ENCODE data around the gene EIF4A3.
"Not testable (repeated sequence)": the region's sequence is repeated elsewhere in the genome, so short reads cannot be mapped to it uniquely, and the experiment has no call there.

The EIF4A3 gene

DNA sequence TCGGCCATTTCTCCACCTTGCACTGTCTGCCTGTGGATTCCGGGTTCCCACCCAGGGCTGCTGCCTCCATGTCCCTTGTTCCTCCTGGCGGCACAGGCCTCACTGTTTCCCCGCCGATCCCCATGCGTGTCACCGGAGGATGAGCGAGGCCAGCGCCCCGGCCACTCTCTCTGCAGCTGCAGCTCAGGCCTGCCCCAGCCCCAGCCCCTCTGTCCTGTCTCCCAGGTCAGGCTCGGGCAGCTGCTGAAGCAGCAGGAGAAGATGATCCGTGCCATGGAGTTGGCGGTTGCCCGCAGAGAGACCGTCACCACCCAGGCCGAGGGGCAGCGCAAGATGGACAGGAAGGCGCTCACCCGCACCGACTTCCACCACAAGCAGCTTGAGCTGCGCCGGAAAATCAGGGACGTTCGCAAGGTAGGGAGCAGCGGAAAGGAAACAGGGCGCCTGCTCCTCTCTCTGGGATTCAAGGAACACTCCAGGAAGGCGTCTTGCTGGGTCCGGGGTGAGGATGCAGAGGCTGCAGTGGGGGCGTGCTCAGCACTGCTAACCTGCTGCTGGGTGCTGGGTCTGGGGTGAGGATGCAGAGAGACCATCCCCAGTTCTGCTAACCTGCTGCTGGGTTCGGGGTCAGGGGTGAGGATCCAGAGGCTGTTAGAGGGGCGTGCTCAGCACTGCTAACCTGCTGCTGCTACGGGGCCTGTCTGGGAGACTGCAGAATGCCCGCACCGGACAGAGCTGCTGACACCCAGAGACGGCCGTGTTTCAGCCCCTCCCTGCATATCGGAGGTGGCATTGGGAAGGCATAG, 51.7 kb downstream of the EIF4A3 start:
- peaks cover 3% of the 10 kb centered on the region for H3K27me3 ChIP-seq (ENCODE audit: control insufficient read depth, insufficient read depth, low read length)
- H3K4me3 ChIP-seq (ENCODE audit: low read depth, low read length): no peak overlapping the region
- H3K9me3 ChIP-seq (ENCODE audit: control insufficient read depth, insufficient read depth, low read length): no peaks in the 10 kb centered on the region
- H3K9ac ChIP-seq (ENCODE audit: low read depth, low read length): no peak overlapping the region
- H3K4me1 ChIP-seq (ENCODE audit: control insufficient read depth, insufficient read depth, low read length): no peaks in the 10 kb centered on the region
- no peaks in the 10 kb centered on the region for H3K36me3 ChIP-seq (ENCODE audit: control insufficient read depth, insufficient read depth, low read length)

DNA sequence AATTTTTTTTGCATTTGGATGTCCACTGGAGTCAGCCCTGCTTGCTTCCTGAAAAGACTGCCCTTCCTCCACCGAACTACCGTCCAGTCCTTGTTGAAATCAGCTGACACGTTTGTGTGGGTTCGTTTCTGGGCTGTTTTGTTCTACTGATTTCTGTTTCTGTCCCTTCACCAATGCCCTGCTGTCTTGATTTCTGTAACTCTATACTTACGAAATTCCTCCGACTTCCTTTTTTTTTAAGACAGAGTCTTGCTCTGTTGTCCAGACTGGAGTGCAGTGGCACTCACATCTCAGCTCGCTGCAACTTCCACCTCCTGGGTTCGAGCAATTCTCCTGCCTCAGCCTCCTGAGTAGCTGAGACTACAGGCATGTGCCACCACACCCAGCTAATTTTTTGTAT, 54.0 kb downstream of the EIF4A3 start:
- H3K36me3 ChIP-seq (ENCODE audit: control insufficient read depth, insufficient read depth, low read length): no peaks in the 10 kb centered on the region
- no peak overlapping the region for H3K9ac ChIP-seq (ENCODE audit: low read depth, low read length)
- no peaks in the 10 kb centered on the region for H3K27me3 ChIP-seq (ENCODE audit: control insufficient read depth, insufficient read depth, low read length)
- H3K4me3 ChIP-seq (ENCODE audit: low read depth, low read length): no peak overlapping the region
- no peaks in the 10 kb centered on the region for H3K4me1 ChIP-seq (ENCODE audit: control insufficient read depth, insufficient read depth, low read length)
- H3K9me3 ChIP-seq (ENCODE audit: control insufficient read depth, insufficient read depth, low read length): no peaks in the 10 kb centered on the region

DNA sequence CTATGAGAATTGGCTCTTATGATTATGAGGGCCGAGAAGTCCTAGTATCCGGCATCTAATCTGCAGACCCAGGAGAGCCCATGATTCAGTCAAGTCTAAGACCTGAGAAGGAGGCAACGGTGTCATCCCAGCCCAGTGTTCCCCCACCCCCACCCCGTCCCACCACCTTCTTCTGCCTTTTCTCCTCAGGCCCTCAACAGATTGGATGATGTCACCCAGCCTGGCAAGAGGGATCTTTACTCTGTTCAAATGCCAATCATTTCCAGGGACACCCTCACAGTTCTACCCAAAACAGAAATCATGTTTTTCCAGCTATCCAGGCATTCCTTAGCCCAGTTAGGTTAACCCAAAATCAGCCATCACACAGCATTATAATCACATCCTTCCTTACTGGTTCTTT, 55.6 kb downstream of the EIF4A3 start:
- Histone ChIP-seq H3K9ac (ENCODE audit: low read depth, low read length) (no peak overlapping the region), H3K4me3 (ENCODE audit: low read depth, low read length) (no peak overlapping the region), H3K9me3 (ENCODE audit: control insufficient read depth, insufficient read depth, low read length) (no peaks in the 10 kb centered on the region), H3K27me3 (ENCODE audit: control insufficient read depth, insufficient read depth, low read length) (no peaks in the 10 kb centered on the region), H3K4me1 (ENCODE audit: control insufficient read depth, insufficient read depth, low read length) (no peaks in the 10 kb centered on the region), H3K36me3 (ENCODE audit: control insufficient read depth, insufficient read depth, low read length) (no peaks in the 10 kb centered on the region)

DNA sequence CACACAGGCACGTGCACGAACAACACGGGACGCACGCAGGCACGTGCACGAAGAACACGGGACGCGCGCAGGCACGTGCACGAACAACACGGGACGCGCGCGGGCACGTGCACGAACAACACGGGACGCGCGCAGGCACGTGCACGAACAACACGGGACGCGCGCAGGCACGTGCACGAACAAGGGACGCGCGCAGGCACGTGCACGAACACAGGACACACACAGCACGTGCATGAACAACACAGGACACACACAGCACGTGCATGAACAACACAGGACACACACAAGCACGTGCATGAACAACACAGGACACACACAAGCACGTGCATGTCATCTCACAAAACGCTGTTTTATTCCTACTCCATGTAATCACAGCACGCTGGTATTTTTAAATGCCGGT, 56.8 kb downstream of the EIF4A3 start:
- not testable (repeated sequence) for H3K27me3 ChIP-seq (ENCODE audit: control insufficient read depth, insufficient read depth, low read length); H3K9ac ChIP-seq (ENCODE audit: low read depth, low read length); H3K4me1 ChIP-seq (ENCODE audit: control insufficient read depth, insufficient read depth, low read length); H3K9me3 ChIP-seq (ENCODE audit: control insufficient read depth, insufficient read depth, low read length); H3K36me3 ChIP-seq (ENCODE audit: control insufficient read depth, insufficient read depth, low read length); H3K4me3 ChIP-seq (ENCODE audit: low read depth, low read length)

DNA sequence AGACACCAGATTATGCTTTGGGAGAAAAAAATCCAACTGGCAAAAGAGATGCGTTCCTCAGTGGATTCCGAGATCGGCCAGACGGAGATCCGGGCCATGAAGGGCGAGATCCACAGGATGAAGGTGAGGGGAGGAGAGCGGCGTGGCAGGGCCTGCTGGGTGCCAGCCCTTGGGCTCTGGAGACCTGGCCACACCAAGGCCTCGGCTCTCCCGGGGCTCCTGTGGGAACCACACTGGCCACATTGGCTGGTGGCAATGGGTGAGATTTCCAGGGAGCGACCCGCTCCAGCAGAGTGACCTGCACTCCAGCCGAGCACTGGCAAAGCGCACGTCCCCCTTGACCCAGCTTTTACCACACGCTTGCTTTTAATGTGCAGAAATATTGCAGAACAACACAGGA, 57.2 kb downstream of the EIF4A3 start:
- Histone ChIP-seq H3K9me3 (ENCODE audit: control insufficient read depth, insufficient read depth, low read length) (no peaks in the 10 kb centered on the region), H3K36me3 (ENCODE audit: control insufficient read depth, insufficient read depth, low read length) (no peaks in the 10 kb centered on the region), H3K27me3 (ENCODE audit: control insufficient read depth, insufficient read depth, low read length) (no peaks in the 10 kb centered on the region), H3K4me3 (ENCODE audit: low read depth, low read length) (no peak overlapping the region), H3K9ac (ENCODE audit: low read depth, low read length) (no peak overlapping the region), H3K4me1 (ENCODE audit: control insufficient read depth, insufficient read depth, low read length) (no peaks in the 10 kb centered on the region)

DNA sequence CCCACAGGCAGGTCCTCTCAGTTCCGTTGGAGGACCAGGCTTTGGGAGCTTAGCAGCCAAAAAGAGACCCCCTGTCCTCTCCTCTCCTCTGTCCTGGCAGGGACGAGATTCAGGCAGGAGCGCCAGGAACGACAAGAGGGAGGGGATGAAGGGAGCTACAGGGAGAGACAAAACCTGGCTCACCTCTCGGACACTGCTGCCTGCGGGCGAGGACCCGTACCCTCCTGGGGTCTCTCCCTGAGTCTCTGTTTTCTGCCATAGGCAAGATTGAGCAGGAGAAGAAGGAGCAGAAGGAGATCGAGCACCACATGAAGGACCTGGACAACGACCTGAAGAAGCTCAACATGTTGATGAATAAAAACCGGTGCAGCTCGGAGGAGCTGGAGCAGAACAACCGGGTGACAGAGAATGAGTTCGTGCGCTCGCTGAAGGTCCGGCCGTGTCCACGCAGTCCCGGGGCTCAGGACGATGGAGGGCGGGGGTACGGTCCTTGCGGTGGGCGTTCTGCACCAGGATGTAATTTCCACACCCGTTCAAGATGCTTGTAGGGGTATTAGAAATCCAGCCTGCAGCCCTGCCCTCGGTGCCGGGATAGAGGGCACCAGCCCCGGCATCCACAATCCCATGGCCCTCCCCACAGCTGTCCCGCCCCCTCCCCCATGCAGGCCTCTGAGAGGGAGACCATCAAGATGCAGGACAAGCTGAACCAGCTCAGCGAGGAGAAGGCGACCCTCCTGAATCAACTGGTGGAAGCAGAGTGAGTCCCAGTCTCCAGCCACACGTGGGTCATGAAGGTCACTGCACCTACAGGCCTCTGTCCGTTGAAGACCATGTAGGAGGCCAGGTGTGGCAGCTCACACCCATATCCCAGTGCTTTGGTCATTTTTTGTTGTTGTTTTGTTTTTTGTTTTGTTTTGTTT, 59.3 kb downstream of the EIF4A3 start:
- Histone ChIP-seq H3K9me3 (ENCODE audit: control insufficient read depth, insufficient read depth, low read length) (no peaks in the 10 kb centered on the region), H3K9ac (ENCODE audit: low read depth, low read length) (no peak overlapping the region), H3K4me1 (ENCODE audit: control insufficient read depth, insufficient read depth, low read length) (no peaks in the 10 kb centered on the region), H3K4me3 (ENCODE audit: low read depth, low read length) (no peak overlapping the region), H3K36me3 (ENCODE audit: control insufficient read depth, insufficient read depth, low read length) (no peaks in the 10 kb centered on the region), H3K27me3 (ENCODE audit: control insufficient read depth, insufficient read depth, low read length) (no peaks in the 10 kb centered on the region)

DNA sequence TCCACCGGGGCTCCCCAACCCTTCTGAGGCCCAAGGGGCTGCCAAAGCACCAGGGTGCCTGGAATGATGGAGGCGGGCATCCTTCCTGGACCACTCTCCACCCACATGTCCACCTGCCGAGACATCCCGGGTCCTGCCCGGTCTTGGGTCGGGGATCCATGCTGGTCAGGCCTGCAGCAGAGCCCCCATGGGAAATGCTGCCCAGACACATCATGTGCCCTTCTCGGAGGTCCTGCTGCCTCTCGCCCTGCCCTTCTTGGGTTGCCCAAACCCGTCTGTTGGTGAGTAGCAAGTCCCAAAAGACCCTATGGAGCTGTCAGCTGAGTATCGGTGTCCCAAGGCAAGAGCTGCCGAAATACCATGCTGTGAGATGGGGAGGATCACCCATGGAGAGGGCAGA, 60.3 kb downstream of the EIF4A3 start:
- Histone ChIP-seq H3K9me3 (ENCODE audit: control insufficient read depth, insufficient read depth, low read length) (no peaks in the 10 kb centered on the region), H3K4me1 (ENCODE audit: control insufficient read depth, insufficient read depth, low read length) (no peaks in the 10 kb centered on the region), H3K36me3 (ENCODE audit: control insufficient read depth, insufficient read depth, low read length) (no peaks in the 10 kb centered on the region), H3K4me3 (ENCODE audit: low read depth, low read length) (no peak overlapping the region), H3K27me3 (ENCODE audit: control insufficient read depth, insufficient read depth, low read length) (no peaks in the 10 kb centered on the region), H3K9ac (ENCODE audit: low read depth, low read length) (no peak overlapping the region)

GRCh38 chr17:80086081-80086480, 60.8 kb downstream of the EIF4A3 start:
- H3K9me3 ChIP-seq (ENCODE audit: control insufficient read depth, insufficient read depth, low read length): no peaks in the 10 kb centered on the region

GRCh38 chr17:80084773-80085172, 62.2 kb downstream of the EIF4A3 start:
- H3K9ac ChIP-seq (ENCODE audit: low read depth, low read length): no peak overlapping the region
- no peaks in the 10 kb centered on the region for H3K27me3 ChIP-seq (ENCODE audit: control insufficient read depth, insufficient read depth, low read length)
- no peak overlapping the region for H3K4me3 ChIP-seq (ENCODE audit: low read depth, low read length)
- H3K9me3 ChIP-seq (ENCODE audit: control insufficient read depth, insufficient read depth, low read length): no peaks in the 10 kb centered on the region
- no peaks in the 10 kb centered on the region for H3K4me1 ChIP-seq (ENCODE audit: control insufficient read depth, insufficient read depth, low read length)
- H3K36me3 ChIP-seq (ENCODE audit: control insufficient read depth, insufficient read depth, low read length): no peaks in the 10 kb centered on the region

More at GRCh38 chr17:80086081-80086480, 60.8 kb downstream of the EIF4A3 start:
- Histone ChIP-seq H3K4me1 (ENCODE audit: control insufficient read depth, insufficient read depth, low read length) (no peaks in the 10 kb centered on the region), H3K36me3 (ENCODE audit: control insufficient read depth, insufficient read depth, low read length) (no peaks in the 10 kb centered on the region), H3K9ac (ENCODE audit: low read depth, low read length) (peak overlapping the region; percentile 37), H3K27me3 (ENCODE audit: control insufficient read depth, insufficient read depth, low read length) (no peaks in the 10 kb centered on the region), H3K4me3 (ENCODE audit: low read depth, low read length) (no peak overlapping the region)

Data from iPS-15b (cell line).